Measurements from ENCODE around the gene E2F7. TPM values are rescaled to one million over a fixed set of nuclear protein-coding genes. Genes with fewer than 3 reads are reported as not detected.

Gene E2F7
- total and polyA plus RNA-seq, 2 of the 4 experiments (the other 2 are of a cell fraction) = 6.0 to 8.1 TPM

GRCh38 chr12:77045183-77045582 is 20.2 kb downstream of the E2F7 start:
- Histone ChIP-seq H4K20me1 (ENCODE audit: insufficient read depth, low read length) (no peaks in the 10 kb centered on the region), H4K91ac (ENCODE audit: insufficient read depth, low read depth, low read length) (no peak overlapping the region), H4K5ac (ENCODE audit: low read depth, low read length) (no peak overlapping the region), H3K9ac (ENCODE audit: low read depth, low read length) (no peak overlapping the region), H3K56ac (ENCODE audit: extremely low read depth, insufficient read depth, low read length) (no peak overlapping the region), H3K79me1 (ENCODE audit: low read depth in 1 of 2, low read length in 2 of 2) (peaks cover 3 to 32% of the 10 kb centered on the region in 2 experiments; a peak in 3 of 4 replicates), H2AK5ac (ENCODE audit: low read depth, low read length) (no peak overlapping the region), H3K4me1 (ENCODE audit: control insufficient read depth, insufficient read depth, low read length) (no peaks in the 10 kb centered on the region), H3K14ac (replicated peaks; ENCODE audit: low read depth, low read length) (no peak overlapping the region), H4K8ac (ENCODE audit: low read depth in 2 of 2, low read length in 2 of 2) (no peak overlapping the region), H2BK120ac (ENCODE audit: low read depth, low read length) (no peak overlapping the region), H3K36me3 (ENCODE audit: control insufficient read depth, insufficient read depth, low read length) (peaks cover 3% of the 10 kb centered on the region; the same call in 1 of the 2 replicates), H3K4me2 (ENCODE audit: low read depth, low read length) (no peak overlapping the region), H3K18ac (ENCODE audit: low read depth, low read length) (no peak overlapping the region), H2BK20ac (ENCODE audit: low read depth, low read length) (no peak overlapping the region), H3K9me3 (ENCODE audit: control insufficient read depth, insufficient read depth, low read length) (no peaks in the 10 kb centered on the region), H3K4me3 (ENCODE audit: insufficient read depth, low read depth, low read length) (no peak overlapping the region), H3K27me3 (ENCODE audit: control insufficient read depth, insufficient read depth, low read length) (no peaks in the 10 kb centered on the region), H3K4ac (ENCODE audit: low read depth, low read length) (no peak overlapping the region), H3K23ac (ENCODE audit: low read depth, low read length) (no peak overlapping the region), H3K9me1 (ENCODE audit: insufficient read depth, low read length) (0 out of 2 replicates have a peak, but pooled peaks cover 3% of the 10 kb centered on the region), H2AFZ (replicated peaks; ENCODE audit: low read length, poor library complexity) (no peak overlapping the region), H2AK9ac (replicated peaks; ENCODE audit: low read depth, low read length, poor library complexity) (no peak overlapping the region), H2BK15ac (ENCODE audit: low read depth, low read length) (no peak overlapping the region), H3K27ac (ENCODE audit: insufficient read depth, low read length) (no peak overlapping the region), H2BK5ac (ENCODE audit: low read depth, low read length, poor library complexity, severe bottlenecking) (no peak overlapping the region)
- intact Hi-C loops (cut with micrococcal nuclease) (loop anchor here (5.0 kb wide), 1 partner anchor 277 kb away; no protein-coding TSS in a partner anchor), in situ Hi-C loops (cut with MboI; ENCODE audit: low sequenced_read_pairs) (loop anchor here (10.0 kb wide), 1 partner anchor 280 kb away; no protein-coding TSS in a partner anchor), dilution Hi-C loops (cut with HindIII; ENCODE audit: low sequenced_read_pairs, unreplicated experiment) (no loop called here)
- ChIA-PET POLR2A (ENCODE audit: unreplicated experiment) (no interaction called here), CTCF (interaction anchor here (0.6 kb wide), 1 partner anchor 546 kb away, joined by 3 read pairs; no protein-coding TSS in a partner anchor)
- ATAC-seq (ENCODE audit: low read depth) (no peak), DNase-seq (no peak)
- no CpG with 5 or more reads among the region's 6 CpGs for WGBS, 2 experiments (ENCODE audit: extremely low coverage in 2 of 2, insufficient read length in 1 of 2)
- BruUV-seq (replicated peaks) = no TSS peak
- TF ChIP-seq, protein P1, sequence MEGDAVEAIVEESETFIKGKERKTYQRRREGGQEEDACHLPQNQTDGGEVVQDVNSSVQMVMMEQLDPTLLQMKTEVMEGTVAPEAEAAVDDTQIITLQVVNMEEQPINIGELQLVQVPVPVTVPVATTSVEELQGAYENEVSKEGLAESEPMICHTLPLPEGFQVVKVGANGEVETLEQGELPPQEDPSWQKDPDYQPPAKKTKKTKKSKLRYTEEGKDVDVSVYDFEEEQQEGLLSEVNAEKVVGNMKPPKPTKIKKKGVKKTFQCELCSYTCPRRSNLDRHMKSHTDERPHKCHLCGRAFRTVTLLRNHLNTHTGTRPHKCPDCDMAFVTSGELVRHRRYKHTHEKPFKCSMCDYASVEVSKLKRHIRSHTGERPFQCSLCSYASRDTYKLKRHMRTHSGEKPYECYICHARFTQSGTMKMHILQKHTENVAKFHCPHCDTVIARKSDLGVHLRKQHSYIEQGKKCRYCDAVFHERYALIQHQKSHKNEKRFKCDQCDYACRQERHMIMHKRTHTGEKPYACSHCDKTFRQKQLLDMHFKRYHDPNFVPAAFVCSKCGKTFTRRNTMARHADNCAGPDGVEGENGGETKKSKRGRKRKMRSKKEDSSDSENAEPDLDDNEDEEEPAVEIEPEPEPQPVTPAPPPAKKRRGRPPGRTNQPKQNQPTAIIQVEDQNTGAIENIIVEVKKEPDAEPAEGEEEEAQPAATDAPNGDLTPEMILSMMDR (conservative IDR thresholded peaks at IDR 0.05; ENCODE audit: low read depth, low read length) = no peak
- TF ChIP-seq NFE2L2 (IDR thresholded peaks at IDR 0.05; ENCODE audit: low read depth, low read length) (no peak), MXI1 (IDR thresholded peaks at IDR 0.05; ENCODE audit: borderline replicate concordance, low read depth, low read length) (no peak), POLR2A (IDR thresholded peaks at IDR 0.05; ENCODE audit: low read depth, low read length) (no peak), MAZ (IDR thresholded peaks at IDR 0.05; ENCODE audit: borderline replicate concordance, low read depth, low read length) (no peak), RAD21 (IDR thresholded peaks at IDR 0.05; ENCODE audit: low read length) (no peak), CHD1 (IDR thresholded peaks at IDR 0.05; ENCODE audit: low read depth, low read length) (no peak), SMC3 (IDR thresholded peaks at IDR 0.05; ENCODE audit: low read depth, low read length) (no peak)
- TF ChIP-seq, protein P2, sequence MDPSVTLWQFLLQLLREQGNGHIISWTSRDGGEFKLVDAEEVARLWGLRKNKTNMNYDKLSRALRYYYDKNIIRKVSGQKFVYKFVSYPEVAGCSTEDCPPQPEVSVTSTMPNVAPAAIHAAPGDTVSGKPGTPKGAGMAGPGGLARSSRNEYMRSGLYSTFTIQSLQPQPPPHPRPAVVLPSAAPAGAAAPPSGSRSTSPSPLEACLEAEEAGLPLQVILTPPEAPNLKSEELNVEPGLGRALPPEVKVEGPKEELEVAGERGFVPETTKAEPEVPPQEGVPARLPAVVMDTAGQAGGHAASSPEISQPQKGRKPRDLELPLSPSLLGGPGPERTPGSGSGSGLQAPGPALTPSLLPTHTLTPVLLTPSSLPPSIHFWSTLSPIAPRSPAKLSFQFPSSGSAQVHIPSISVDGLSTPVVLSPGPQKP (IDR thresholded peaks at IDR 0.05; ENCODE audit: borderline replicate concordance, low read depth, low read length) = no peak
- TF ChIP-seq, protein P3, sequence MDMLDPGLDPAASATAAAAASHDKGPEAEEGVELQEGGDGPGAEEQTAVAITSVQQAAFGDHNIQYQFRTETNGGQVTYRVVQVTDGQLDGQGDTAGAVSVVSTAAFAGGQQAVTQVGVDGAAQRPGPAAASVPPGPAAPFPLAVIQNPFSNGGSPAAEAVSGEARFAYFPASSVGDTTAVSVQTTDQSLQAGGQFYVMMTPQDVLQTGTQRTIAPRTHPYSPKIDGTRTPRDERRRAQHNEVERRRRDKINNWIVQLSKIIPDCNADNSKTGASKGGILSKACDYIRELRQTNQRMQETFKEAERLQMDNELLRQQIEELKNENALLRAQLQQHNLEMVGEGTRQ (IDR thresholded peaks at IDR 0.05; ENCODE audit: low read depth, low read length) = no peak

All from IMR-90 (cell line).